Measurements from ENCODE around the gene FYCO1. TPM values are rescaled to one million over a fixed set of nuclear protein-coding genes. Genes with fewer than 3 reads are reported as not detected.

FYCO1 gene
- total RNA-seq, 1 donor from 2014 or later, result 26.7 TPM

- Histone ChIP-seq H3K4me3 (ENCODE audit: low read depth, low read length) (no peak overlapping the region), H3K27me3 (ENCODE audit: control insufficient read depth, insufficient read depth, low read length) (no peaks in the 10 kb centered on the region), H3K36me3 (ENCODE audit: control insufficient read depth, insufficient read depth, low read length) (no peaks in the 10 kb centered on the region)
- no peak for TF ChIP-seq CTCF (IDR thresholded peaks at IDR 0.05; ENCODE audit: insufficient read depth, low read length, poor library complexity, severe bottlenecking)
- DNase-seq (ENCODE audit: low read depth), result no peak
Measured at GRCh38 chr3:45942051-45942825, 53.4 kb downstream of the FYCO1 start.

GRCh38 chr3:45940781-45941365 is 54.8 kb downstream of the FYCO1 start:
- Histone ChIP-seq H3K4me3 (ENCODE audit: low read depth, low read length) (no peak overlapping the region), H3K27me3 (ENCODE audit: control insufficient read depth, insufficient read depth, low read length) (no peaks in the 10 kb centered on the region), H3K36me3 (ENCODE audit: control insufficient read depth, insufficient read depth, low read length) (no peaks in the 10 kb centered on the region)
- no peak for DNase-seq (ENCODE audit: low read depth)
- no peak for TF ChIP-seq CTCF (IDR thresholded peaks at IDR 0.05; ENCODE audit: insufficient read depth, low read length, poor library complexity, severe bottlenecking)

- no peaks in the 10 kb centered on the region for H3K36me3 ChIP-seq (ENCODE audit: control insufficient read depth, insufficient read depth, low read length)
- H3K4me3 ChIP-seq (ENCODE audit: low read depth, low read length), result no peak overlapping the region
- TF ChIP-seq CTCF (IDR thresholded peaks at IDR 0.05; ENCODE audit: insufficient read depth, low read length, poor library complexity, severe bottlenecking), result no peak
- H3K27me3 ChIP-seq (ENCODE audit: control insufficient read depth, insufficient read depth, low read length), result no peaks in the 10 kb centered on the region
- no peak for DNase-seq (ENCODE audit: low read depth)
Measured at GRCh38 chr3:45940004-45940780, 55.4 kb downstream of the FYCO1 start.

DNA sequence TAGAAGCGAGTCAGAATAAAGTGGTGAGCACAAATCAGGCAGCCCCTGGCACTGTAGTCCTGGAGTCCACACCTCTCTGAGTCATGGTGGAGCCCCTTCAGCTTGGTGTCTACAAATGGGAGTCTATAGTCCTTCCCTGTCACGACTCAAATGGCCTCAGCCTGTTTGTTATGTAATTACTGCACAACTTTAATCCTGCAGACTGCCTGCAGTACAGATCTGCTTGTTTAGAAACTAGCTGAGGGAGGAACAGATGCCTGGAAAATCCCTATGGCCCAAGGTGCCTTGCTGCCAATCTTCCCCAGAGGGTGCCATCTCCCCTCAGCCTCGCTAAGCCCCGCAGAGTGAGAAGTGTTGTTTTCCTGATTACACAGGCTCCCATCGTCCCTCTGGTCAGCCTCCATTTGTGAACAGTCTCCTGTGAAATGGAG is 56.3 kb downstream of the FYCO1 start:
- no peaks in the 10 kb centered on the region for H3K27me3 ChIP-seq (ENCODE audit: control insufficient read depth, insufficient read depth, low read length)
- H3K4me3 ChIP-seq (ENCODE audit: low read depth, low read length), result no peak overlapping the region
- no peak for DNase-seq (ENCODE audit: low read depth)
- H3K36me3 ChIP-seq (ENCODE audit: control insufficient read depth, insufficient read depth, low read length), result no peaks in the 10 kb centered on the region
- TF ChIP-seq CTCF (IDR thresholded peaks at IDR 0.05; ENCODE audit: insufficient read depth, low read length, poor library complexity, severe bottlenecking), result no peak

DNA sequence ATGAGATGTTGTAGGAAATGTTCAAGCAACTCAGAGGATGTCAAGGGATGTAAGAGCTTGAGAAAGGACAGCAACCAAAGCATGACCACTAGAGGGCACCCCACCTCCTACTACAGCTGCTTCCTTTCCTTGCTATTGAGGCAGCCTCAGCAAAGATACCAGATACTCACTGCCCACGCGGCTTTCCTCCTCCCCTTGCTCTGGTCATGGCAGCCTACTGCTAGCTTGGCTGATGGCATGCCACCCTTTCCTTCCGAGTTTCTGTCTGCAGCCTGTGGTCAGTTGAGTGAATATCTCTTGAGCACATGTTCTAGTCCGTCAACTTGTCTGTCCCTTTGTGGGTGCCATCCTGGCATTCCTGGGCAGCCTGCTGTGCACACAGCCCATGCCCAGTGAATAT is 56.8 kb downstream of the FYCO1 start:
- Histone ChIP-seq H3K36me3 (ENCODE audit: control insufficient read depth, insufficient read depth, low read length) (no peaks in the 10 kb centered on the region), H3K4me3 (ENCODE audit: low read depth, low read length) (no peak overlapping the region), H3K27me3 (ENCODE audit: control insufficient read depth, insufficient read depth, low read length) (no peaks in the 10 kb centered on the region)
- DNase-seq (ENCODE audit: low read depth), result peak; percentile 70
- TF ChIP-seq CTCF (IDR thresholded peaks at IDR 0.05; ENCODE audit: insufficient read depth, low read length, poor library complexity, severe bottlenecking), result peak; percentile 89
